GM21576 (cell line): Measurements from ENCODE around the gene MRTFA.
"Not testable (repeated sequence)": the region's sequence is repeated elsewhere in the genome, so short reads cannot be mapped to it uniquely, and the experiment has no call there.

Experiments used
- ATAC-seq: cut with Tn5 transposase; IDR thresholded peaks from one replicate; pipeline ENCODE4 v1.9.1; 2021; ENCODE audit warnings: mild to moderate bottlenecking, moderate library complexity; ENCODE audit not compliant: unreplicated experiment

Gene MRTFA

DNA sequence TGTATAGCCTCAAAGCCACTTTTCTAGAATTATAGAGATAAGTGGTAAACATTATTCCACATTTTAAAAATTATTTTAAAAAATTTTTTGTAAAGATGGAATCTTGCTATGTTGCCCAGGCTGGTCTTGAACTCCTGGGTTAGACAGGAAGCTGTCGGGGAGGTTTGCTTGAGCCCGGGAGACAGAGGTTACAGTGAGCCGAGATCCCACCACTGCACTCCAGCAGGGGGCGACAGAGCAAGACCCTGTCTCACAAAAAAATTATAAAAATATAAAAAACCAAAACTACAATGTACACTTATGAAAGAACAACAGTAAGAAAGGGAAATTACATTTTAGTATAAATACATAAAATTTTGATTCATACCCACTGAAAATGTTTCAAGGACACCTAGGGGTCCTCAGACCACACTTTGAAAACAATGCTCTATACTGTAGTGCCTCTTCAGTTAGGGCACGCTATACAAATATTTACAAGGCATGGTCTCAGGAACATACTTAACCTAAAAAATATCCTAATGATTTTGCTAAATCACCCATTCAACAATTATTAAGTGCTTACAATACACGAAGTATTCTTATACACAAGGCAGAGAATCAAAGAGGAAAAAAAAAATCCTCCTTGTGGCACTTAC is 111.2 kb downstream of the MRTFA start:
- ATAC-seq: no peak

GRCh38 chr22:40524392-40525249 is 111.9 kb downstream of the MRTFA start:
- no peak for ATAC-seq

DNA sequence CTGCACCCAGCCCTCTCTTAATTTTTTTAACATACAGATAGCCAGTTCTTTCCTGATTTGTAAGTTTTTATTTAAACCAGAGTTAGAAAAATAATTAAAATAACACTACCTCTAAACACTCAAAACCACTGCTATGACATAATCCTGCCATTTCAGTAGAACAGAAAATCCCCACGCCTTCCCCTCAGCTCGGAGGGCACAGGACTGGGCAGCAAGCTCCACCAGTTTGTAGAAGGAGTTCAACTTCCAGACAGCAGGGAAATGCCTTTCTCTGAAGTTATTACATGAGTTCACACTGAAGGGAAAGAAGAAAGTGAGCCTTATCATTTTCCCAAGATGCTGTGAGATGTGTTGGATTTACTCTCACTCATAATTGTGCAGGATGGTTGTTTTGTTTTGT is 114.4 kb downstream of the MRTFA start:
- no peak for ATAC-seq

GRCh38 chr22:40521046-40521445 is 115.5 kb downstream of the MRTFA start:
- no peak for ATAC-seq

DNA sequence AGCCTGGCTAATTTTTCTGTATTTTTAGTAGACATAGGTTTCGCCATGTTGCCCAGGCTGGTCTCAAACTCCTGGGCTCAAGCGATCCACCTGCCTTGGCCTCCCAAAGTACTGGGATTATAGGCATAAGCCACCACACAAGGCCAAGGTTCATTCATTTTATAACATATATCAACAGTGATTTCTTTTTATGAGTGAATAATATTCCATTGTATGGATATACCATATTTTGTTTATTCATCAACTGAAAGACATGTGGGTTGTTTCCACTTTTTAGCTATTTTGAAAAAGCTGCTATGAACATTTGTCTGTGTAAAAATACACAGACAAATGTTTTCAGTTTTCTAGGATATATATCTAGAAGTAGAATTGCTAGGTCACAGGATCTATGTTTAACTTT is 116.0 kb downstream of the MRTFA start:
- no peak for ATAC-seq

- ATAC-seq: no peak
Observed at GRCh38 chr22:40519948-40520331, 116.6 kb downstream of the MRTFA start.

DNA sequence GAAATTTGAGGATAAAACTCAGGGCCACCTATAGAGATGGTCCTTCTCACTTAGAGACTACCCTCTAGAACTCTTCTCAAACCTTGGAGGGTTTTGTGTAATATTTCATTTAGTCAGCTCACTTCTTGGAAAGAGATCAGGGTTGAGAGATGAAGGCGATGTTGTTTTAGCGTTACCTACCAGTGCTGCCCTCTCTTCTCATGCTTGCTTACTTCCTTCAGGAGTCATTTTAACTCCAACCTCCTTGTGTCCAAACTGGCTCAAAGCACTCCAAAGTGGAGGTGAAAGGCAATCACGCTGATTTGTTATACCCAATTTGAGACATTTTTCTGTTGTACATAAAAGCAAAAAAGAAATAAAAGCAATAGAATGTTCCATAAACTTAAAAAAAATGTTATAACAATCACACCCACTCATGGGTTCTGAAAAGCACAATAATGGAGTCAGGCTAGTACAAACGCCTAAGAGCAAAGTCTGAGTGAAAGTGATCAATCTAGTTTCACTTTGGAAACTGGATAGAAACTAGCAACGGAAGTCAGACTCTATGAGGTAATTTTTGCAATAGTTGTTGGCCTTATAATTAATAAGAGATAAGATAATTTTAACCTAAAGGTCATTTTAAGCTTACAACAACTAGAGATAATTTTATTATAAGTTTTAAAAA is 117.1 kb downstream of the MRTFA start:
- no peak for ATAC-seq

DNA sequence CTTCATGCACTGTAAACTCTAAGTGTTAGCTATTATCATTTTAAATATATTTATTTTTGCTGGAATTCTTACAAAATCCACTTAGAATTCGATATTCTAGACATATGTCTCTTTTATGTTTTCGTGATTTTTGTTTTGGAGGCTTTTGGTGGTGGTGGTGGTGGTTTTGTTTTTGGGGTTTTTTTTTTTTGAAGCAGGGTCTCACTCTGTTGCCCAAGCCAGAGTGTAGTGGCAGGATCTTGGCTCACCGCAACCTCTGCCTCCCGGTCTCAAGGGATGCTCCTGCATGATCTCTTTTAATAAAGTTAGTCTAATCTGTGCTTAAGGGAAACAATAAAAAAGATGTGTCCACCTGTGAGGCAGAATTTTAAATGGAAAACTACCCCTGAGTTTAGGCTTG is 117.7 kb downstream of the MRTFA start:
- no peak for ATAC-seq

DNA sequence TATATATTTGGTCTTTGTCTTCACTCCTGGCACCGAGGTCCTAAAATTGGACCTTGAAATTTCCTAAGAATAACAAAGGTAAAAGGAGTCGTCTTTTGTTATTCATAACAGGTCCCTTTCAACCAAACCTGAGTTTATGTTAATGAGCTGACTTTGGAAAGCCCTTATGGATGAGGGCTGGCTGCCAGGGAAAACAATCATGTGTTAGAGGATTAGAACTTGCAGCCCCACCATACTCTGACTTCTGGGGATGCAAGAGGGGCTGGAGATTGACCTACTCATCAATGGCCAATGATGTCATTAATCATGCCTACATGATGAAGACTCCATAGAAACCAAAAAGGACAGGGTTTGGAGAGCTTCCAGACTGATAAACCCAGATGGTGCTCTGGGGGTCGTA is 118.9 kb downstream of the MRTFA start:
- ATAC-seq: no peak

- no peak for ATAC-seq
Observed at GRCh38 chr22:40516416-40516815, 120.1 kb downstream of the MRTFA start.

GRCh38 chr22:40512426-40513136 is 123.9 kb downstream of the MRTFA start:
- no peak for ATAC-seq

GRCh38 chr22:40511604-40512003 is 124.9 kb downstream of the MRTFA start:
- ATAC-seq: no peak

- no peak for ATAC-seq
Observed at GRCh38 chr22:40510631-40511364, 125.7 kb downstream of the MRTFA start.

DNA sequence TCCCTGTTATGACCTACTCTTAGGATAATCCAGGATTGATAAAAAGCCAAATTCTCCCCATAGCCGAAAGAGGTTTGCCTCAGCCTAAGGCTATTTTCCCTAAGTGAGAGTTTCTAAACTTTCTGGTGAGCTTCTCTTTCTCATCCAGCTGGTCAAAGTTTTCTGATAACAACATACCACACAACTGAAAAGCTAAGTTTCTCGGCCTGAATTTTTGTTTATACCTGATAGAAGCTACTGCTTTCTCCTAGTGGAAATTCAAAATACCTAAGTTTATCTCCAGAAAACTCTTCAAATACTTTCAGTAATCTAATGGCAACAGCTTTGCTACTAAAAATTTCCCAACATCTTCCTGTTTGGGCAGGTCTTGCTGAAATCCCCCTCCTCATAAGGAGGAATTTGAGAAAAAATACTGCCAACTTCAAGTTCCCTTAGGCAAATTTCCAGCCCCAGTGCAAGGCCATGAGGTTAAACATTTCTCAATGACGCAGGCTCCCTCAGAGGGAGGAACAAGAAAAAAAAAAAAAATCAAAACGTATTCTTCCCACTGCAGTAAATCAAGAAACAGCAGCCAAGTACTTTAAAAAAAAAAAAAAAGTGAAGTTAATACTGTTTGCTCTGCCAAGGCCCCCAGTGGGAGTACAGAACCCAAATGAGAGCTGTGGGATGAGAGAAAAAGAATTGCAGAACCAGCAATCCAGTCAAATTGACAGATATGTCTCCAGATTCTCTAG is 127.0 kb downstream of the MRTFA start:
- no peak for ATAC-seq

DNA sequence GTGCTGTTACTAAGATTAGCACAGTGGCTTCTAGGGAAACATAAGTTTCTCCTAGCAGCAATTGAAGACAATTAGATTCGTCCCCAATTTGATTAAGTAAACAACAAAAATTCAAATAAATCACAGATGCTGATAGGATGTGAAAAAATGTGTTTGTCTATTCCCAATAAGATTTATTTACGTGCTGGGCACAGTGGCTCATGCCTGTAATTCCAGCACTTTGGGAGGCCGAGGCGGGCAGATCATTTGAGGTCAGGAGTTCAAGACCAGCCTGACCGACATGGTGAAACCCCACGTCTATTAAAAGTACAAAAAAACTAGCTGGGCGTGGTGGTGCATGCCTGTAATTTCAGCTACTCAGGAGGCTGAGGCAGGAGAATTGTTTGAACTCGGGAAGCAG is 128.5 kb downstream of the MRTFA start:
- not testable (repeated sequence) for ATAC-seq

- no peak for ATAC-seq
Observed at GRCh38 chr22:40507491-40507890, 129.0 kb downstream of the MRTFA start.

- no peak for ATAC-seq
Observed at GRCh38 chr22:40506762-40507161, 129.8 kb downstream of the MRTFA start.

DNA sequence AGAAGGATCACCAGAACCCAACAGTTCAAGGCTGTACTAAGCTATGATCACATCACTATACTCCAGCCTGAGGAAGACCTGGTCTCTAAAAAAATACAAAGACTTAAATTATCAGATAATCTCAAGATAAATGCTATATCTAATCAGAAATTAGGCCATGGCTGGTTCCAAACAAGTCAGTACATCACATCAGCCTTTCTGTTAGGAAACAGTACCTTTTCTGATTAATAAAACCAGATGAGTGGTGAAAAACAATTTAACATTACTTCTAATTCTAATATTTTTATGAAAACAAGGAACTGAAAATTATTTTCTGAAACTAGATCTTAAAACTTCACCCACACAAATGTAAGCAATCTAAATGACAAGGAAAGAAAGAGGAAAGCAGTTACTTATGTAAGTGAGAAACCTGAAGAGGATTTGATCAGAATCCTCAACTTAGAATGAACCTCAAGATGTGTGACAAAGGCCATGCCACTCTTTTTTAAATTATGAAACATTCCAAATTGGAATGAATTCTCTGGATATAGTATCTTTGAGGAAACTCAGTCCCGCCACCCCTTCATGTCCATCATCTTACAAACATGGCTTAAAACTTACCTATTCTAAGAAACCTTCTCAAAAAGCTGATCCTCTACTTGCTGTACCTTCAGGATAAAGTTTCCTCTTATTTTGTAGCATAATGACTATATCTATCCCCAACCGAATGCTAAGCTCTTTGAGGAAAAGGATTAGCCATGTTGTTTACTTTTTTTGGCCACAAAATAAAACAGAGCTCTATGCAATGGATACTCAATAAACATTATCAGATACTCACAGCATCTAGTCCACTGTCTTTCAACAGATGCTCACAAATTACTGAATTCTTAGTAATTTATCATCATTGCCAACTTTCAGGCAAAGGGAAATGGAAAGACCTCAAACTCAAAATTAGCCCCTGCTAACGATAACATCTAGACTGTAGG is 132.0 kb downstream of the MRTFA start:
- no peak for ATAC-seq

DNA sequence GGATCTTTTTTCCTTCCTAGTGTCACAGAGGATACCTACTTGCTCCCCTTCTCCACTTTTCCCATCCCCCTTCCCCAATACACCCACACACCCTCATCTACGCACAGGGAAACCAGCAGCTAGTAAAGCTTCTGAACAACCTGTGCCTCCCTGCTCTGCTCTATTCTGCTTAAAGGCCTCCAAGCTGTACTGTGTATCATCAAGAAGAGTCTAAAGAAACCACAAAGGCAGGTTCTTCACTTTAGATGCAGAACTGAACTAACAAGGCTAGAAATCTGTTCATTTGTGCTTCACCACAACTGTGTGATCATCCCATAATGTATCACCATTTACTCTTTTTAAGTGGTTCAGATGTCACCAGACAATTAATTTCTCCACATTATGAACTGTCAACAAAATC is 133.6 kb downstream of the MRTFA start:
- no peak for ATAC-seq
